Activated naive CD8-positive, alpha-beta T cell treated with anti-CD3 and anti-CD28 coated beads for 36 hours (primary cell): Measurements from ENCODE around the gene AKAP11. TPM values are rescaled to one million over a fixed set of nuclear protein-coding genes. Genes with fewer than 3 reads are reported as not detected.

ENCODE experiments used
- total RNA-seq, 2 experiments: library from RNA; stranded (reverse); gene quantifications; one replicate each; pipeline ENCODE4 v1.2.3, GENCODE V29; 2021

Gene AKAP11
- total RNA-seq, 2 experiments from 2014 or later: 37.7 to 38.0 TPM

Other genes with a start within 250 kb of the AKAP11 start
- gene DGKH, start 223.5 kb upstream of the AKAP11 start, total RNA-seq: 10 to 100 TPM; 11.7 to 12.2 TPM